SU-DHL-6 (cell line): Measurements from ENCODE around the gene WWC1.

ENCODE experiments used
- CTCF ChIP-seq: fragments of 200-600 bp; sonication (generic); IDR thresholded peaks from one replicate; pipeline ENCODE4 v1.5.1; 2017; ENCODE audit warnings: antibody characterized with exemption, mild to moderate bottlenecking, low read length, moderate library complexity; ENCODE audit not compliant: insufficient read depth, poor library complexity, severe bottlenecking
- EZH2phosphoT487 ChIP-seq: fragments of 200-600 bp; sonication (generic), shearing (Covaris generic); conservative IDR thresholded peaks from 2 replicates; pipeline ENCODE4 v1.6.1; 2018; ENCODE audit warnings: mild to moderate bottlenecking, antibody characterized with exemption, low read length, moderate library complexity, mixed read lengths

- no peak for TF ChIP-seq CTCF
- TF ChIP-seq EZH2phosphoT487 = no peak
These were observed 37.4 kb downstream of the WWC1 start for GRCh38 chr5:168328814-168329213.
